B cell (primary cell): Measurements from ENCODE around the gene SLC25A25. TPM values are rescaled to one million over a fixed set of nuclear protein-coding genes. Genes with fewer than 3 reads are reported as not detected.
A peak's percentile ranks its signal among the peaks of the same experiment; 100 is the strongest.

Experiments used
- ATAC-seq: fragments of 200-7000 bp; cut with Tn5 transposase; one replicate; pipeline ENCODE4 v1.10.0; 2021; ENCODE audit warnings: low read depth, mild to moderate bottlenecking, moderate number of reproducible peaks, moderate library complexity
- CTCF ChIA-PET: fragments of 350-600 bp; sonication (Branson Sonifier 250); formaldehyde crosslinking; loops from one replicate; lab custom pipeline; 2021; ENCODE audit warnings: antibody characterized with exemption, inconsistent platforms; lab: Charles Lee
- POLR2A ChIA-PET: fragments of 350-600 bp; sonication (Branson Sonifier 250); formaldehyde crosslinking; loops from one replicate; lab custom pipeline; 2021; ENCODE audit warnings: antibody characterized with exemption; lab: Charles Lee
- DNase-seq: peaks from one replicate; pipeline ENCODE4 v3.0.0; 2013
- H2AFZ ChIP-seq: 2 replicates; pipeline ENCODE4 v1.6.1; 2012; ENCODE audit warnings: mild to moderate bottlenecking, low read depth, low read length; ENCODE audit not compliant: insufficient read depth, poor library complexity, severe bottlenecking
- H3K27ac ChIP-seq, 2 donors: 1 replicate in 1 of 2; 2 replicates in 1 of 2; pipeline ENCODE4 v1.5.1; 2012 to 2013; ENCODE audit warnings: low read length in 2 of 2, mild to moderate bottlenecking in 2 of 2, moderate library complexity in 1 of 2
- H3K27me3 ChIP-seq, 4 experiments: fragments of 200-600 bp in 1 of 4; sonication (generic) in 1 of 4; replicated peaks in 1 of 4; 1 replicate in 2 of 4; 2 replicates in 2 of 4; pipeline versions ENCODE4 v1.6.1 to v1.7.0; 2013 to 2016; ENCODE audit warnings: low read length in 3 of 4, mild to moderate bottlenecking in 2 of 4, mixed read lengths in 1 of 4, moderate library complexity in 1 of 4; ENCODE audit not compliant: insufficient read depth in 4 of 4, control insufficient read depth in 3 of 4; ENCODE audit errors: control extremely low read depth in 1 of 4
- H3K36me3 ChIP-seq, 2 experiments: replicated peaks in 1 of 2; 1 replicate in 1 of 2; 2 replicates in 1 of 2; pipeline versions ENCODE4 v1.6.1 to v1.7.1; 2013; ENCODE audit warnings: low read length in 1 of 2; ENCODE audit not compliant: insufficient read depth in 2 of 2, control insufficient read depth in 1 of 2; ENCODE audit errors: control extremely low read depth in 1 of 2, extremely low read depth in 1 of 2
- H3K4me1 ChIP-seq, 2 donors: fragments of 200-600 bp in 1 of 2; sonication (generic) in 1 of 2; 1 replicate in 1 of 2; 2 replicates in 1 of 2; pipeline versions ENCODE4 v1.5.1 to v1.6.1; 2013 to 2017; ENCODE audit warnings: low read length in 2 of 2; ENCODE audit not compliant: control insufficient read depth in 2 of 2, insufficient read depth in 2 of 2
- H3K4me2 ChIP-seq: replicated peaks from 2 replicates; pipeline ENCODE3; 2012; ENCODE audit warnings: mild to moderate bottlenecking, low read depth, low read length; ENCODE audit not compliant: poor library complexity, severe bottlenecking
- H3K4me3 ChIP-seq, 5 experiments: fragments of 200-600 bp in 1 of 5; sonication (generic) in 1 of 5; 1 replicate in 3 of 5; 2 replicates in 2 of 5; pipeline versions ENCODE4 v1.5.1 to v1.7.0; 2011 to 2016; ENCODE audit warnings: low read length in 4 of 5, mild to moderate bottlenecking in 4 of 5, low read depth in 2 of 5, control low read depth in 1 of 5, moderate library complexity in 1 of 5; ENCODE audit not compliant: insufficient read depth in 1 of 5; ENCODE audit errors: control extremely low read depth in 1 of 5, extremely low read depth in 1 of 5
- H3K79me2 ChIP-seq: fragments of 200-600 bp; sonication (generic); one replicate; pipeline ENCODE4 v1.6.0; 2016; ENCODE audit warnings: low read length; ENCODE audit not compliant: control insufficient read depth, insufficient read depth
- H3K9ac ChIP-seq: fragments of 200-600 bp; sonication (generic); 2 replicates; pipeline ENCODE4 v1.6.1; 2017; ENCODE audit warnings: mild to moderate bottlenecking, low read length, moderate library complexity
- H3K9me3 ChIP-seq, 3 donors: one replicate each; pipeline versions ENCODE4 v1.6.1 to v1.7.1; 2013; ENCODE audit warnings: low read length in 2 of 3; ENCODE audit not compliant: control insufficient read depth in 2 of 3, insufficient read depth in 1 of 3; ENCODE audit errors: control extremely low read depth in 1 of 3
- H4K20me1 ChIP-seq: 2 replicates; pipeline ENCODE4 v1.6.0; 2012; ENCODE audit warnings: mild to moderate bottlenecking, low read length; ENCODE audit not compliant: insufficient read depth, control insufficient read depth, poor library complexity, severe bottlenecking
- H3K27ac Mint-ChIP-seq: one replicate; pipeline ENCODE4 v1.8.0; 2021; ENCODE audit warnings: mixed read lengths
- H3K27me3 Mint-ChIP-seq: one replicate; pipeline ENCODE4 v1.8.0; 2021; ENCODE audit warnings: mixed read lengths
- H3K4me1 Mint-ChIP-seq: one replicate; pipeline ENCODE4 v1.8.0; 2021; ENCODE audit warnings: mixed read lengths
- H3K4me3 Mint-ChIP-seq: one replicate; pipeline ENCODE4 v1.8.0; 2021; ENCODE audit warnings: mixed read lengths
- H3K9me3 Mint-ChIP-seq: one replicate; pipeline ENCODE4 v1.8.0; 2022; ENCODE audit warnings: mixed read lengths; ENCODE audit not compliant: insufficient read depth
- CTCF ChIP-seq: fragments of 200-600 bp; IDR thresholded peaks from one replicate; pipeline ENCODE4 v1.8.0; 2022; ENCODE audit warnings: antibody characterized with exemption, mild to moderate bottlenecking
- EZH2 ChIP-seq: IDR thresholded peaks from 2 replicates; pipeline ENCODE4 v1.6.1; 2012; ENCODE audit warnings: borderline replicate concordance, low read depth, mild to moderate bottlenecking, moderate library complexity, low read length; ENCODE audit not compliant: insufficient read depth, poor library complexity, severe bottlenecking
- WGBS: methylation state at CpG from one replicate; pipeline ENCODE4 v1.1.5; 2013; ENCODE audit warnings: missing lambda C conversion rate; ENCODE audit not compliant: insufficient coverage; 5-methylcytosine and 5-hydroxymethylcytosine counted together
- intact Hi-C: fragments of 100-400 bp; cut with micrococcal nuclease; formaldehyde crosslinking; loops from one replicate; pipeline ENCODE4 v1.10.0; 2022
- polyA plus RNA-seq: library from polyadenylated mRNA; depleted of rRNA; stranded (reverse); fragments of >200 nt; gene quantifications from 2 replicates; pipeline ENCODE4 v1.2.3, GENCODE V29; 2012
- total RNA-seq, 2 donors: library from RNA; stranded (reverse); fragments of 120-200 nt in 1 of 2; gene quantifications; 1 replicate in 1 of 2; 2 replicates in 1 of 2; pipeline versions ENCODE4 v1.2.3 to v1.2.4, GENCODE V29; 2013 to 2022

Gene SLC25A25
- total and polyA plus RNA-seq, 2 donors (not counting 1 experiment from before 2014, with no cell fraction given): 12.1 to 18.6 TPM

GRCh38 chr9:128062279-128062678, 5.8 kb upstream of the SLC25A25 start:
- Histone ChIP-seq H3K9ac (peak overlapping the region; percentile 28), H3K4me1 (peaks cover 54 to 66% of the 10 kb centered on the region in 2 donors), H3K27ac (peak overlapping the region; percentile 66 to 74), H3K36me3 (peaks cover 0 to 5% of the 10 kb centered on the region in 2 experiments), H4K20me1 (no peaks in the 10 kb centered on the region), H3K4me3 (peak overlapping the region in 1 of 5 experiments; percentile 1), H3K27me3 (no peaks in the 10 kb centered on the region), H2AFZ (peak overlapping the region; percentile 53), H3K9me3 (peaks cover 0 to 3% (median 0%) of the 10 kb centered on the region in 3 donors), H3K4me2 (peak overlapping the region; percentile 66), H3K79me2 (peaks cover 51% of the 10 kb centered on the region)
- Mint-ChIP-seq H3K9me3 (no peaks in the 10 kb centered on the region), H3K4me3 (peak overlapping the region; percentile 79), H3K4me1 (peaks cover 49% of the 10 kb centered on the region), H3K27ac (peak overlapping the region; percentile 87), H3K27me3 (no peaks in the 10 kb centered on the region)
- TF ChIP-seq EZH2 (no peak), CTCF (no peak)
- no peak for DNase-seq
- POLR2A ChIA-PET: interaction anchor here (0.6 kb wide), 1 partner anchor 138 kb away, joined by 5 read pairs; no protein-coding TSS in a partner anchor
- ATAC-seq: no peak
- WGBS: 94% methylated on average over 5 of the region's 6 CpGs
- CTCF ChIA-PET: interaction anchor here (1.0 to 2.9 kb wide), 4 partner anchors 28 to 328 kb away, joined by 3 to 8 read pairs (median 4); no protein-coding TSS in a partner anchor
- intact Hi-C loops: loop anchor here (10.0 kb wide), 2 partner anchors 1023 to 1773 kb away; partner anchors contain the start of genes C9orf78, DOLPP1 and USP20
